HG02763 (cell line): Measurements from ENCODE around the gene FARP1.
"Not testable (repeated sequence)": the region's sequence is repeated elsewhere in the genome, so short reads cannot be mapped to it uniquely, and the experiment has no call there.

Experiments used
- ATAC-seq: cut with Tn5 transposase; IDR thresholded peaks from one replicate; pipeline ENCODE4 v1.9.1; 2021; ENCODE audit warnings: mild to moderate bottlenecking, moderate library complexity; ENCODE audit not compliant: unreplicated experiment

The FARP1 gene

DNA sequence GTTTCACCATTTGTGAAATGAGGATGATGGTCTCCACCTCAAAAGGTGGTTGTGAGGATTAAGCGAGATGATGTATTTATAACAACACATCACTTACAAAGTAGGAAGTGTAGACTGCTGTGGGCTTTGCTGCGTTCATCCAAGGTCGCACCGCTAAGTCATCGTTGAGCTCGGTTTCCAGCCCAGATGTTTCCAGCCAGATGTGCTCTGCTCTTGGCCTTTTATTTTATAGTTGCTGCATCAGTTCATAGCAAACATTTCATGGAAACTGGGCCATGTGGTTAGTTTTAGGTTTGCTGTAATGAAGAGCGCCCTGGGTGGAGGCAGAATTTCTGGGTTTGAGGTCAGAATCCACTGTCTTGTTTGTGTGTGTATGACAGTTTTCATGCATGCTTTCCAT is 110.6 kb downstream of the FARP1 start:
- ATAC-seq: no peak

DNA sequence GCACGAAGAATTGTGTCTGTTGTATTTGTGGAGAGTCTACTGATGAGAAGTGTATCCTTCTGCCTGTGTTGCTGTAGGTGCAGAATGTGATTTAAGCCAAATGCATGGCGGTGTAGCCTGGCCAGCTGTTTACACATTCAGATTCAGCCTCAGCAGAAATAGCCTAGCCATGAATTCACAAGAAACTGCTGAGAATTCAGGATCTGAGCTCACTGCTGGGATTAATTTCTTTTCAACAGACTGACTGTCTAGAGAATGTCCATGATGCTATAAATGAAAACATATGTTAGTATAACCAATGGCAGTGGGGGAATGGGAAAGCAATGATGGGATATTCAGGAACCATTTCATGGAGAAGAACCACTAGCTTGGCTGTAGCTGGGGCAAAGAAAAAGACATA is 111.6 kb downstream of the FARP1 start:
- ATAC-seq: no peak

DNA sequence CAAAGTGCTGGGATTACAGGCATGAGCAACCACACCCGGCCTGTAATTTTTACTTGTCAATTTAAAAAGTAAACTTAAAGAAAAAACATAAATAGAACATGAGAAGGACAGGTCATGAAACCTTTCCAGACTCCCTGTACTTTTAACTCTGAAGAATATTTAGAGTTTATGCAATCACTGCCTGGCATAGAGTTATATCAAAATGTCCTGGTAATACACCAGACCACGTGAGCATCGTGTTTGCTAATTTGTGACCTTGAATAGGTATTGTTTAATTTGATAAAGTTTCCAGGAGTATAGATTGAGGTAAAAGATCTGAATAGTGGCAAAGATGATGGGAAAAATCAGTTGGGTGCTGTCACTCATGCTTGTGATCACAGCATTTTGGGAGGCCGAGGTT is 115.3 kb downstream of the FARP1 start:
- no peak for ATAC-seq

DNA sequence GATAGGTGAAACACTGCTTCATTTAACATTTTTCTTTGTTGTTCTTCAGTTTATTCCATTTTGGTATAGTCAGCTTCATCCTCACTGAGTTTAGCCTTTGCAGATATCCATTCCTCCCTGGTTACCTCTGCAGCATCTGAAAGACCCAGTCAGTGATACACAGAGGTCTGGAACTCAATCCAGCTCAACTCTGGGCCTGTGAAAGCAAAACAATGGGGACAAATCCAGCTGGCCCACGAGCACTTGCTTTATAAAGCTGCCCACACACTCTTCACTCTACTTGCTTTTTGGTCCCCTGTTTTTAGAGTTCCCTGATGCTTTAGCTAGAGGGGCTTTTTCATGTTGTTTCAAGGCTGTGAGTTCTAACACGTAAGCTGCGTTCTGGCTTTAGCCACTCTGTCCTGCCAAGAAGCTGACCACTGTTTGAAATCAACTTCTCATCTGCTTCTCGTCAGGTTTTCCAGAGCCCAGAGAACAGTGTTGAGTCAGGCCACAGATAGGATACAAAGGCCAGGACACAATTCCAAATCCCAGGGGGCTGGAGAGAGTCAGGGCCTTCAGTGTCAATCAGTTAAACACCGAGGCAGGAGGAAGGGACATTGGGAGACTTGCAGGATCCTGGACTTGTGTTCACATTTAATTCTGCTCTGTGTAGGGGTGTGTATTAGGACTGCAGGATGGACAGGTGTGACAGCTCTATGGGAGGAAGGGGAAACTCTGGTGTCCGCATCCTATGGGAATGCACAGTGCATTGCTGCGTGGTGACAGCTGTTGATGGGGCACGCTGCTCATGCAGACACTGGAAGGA is 117.7 kb downstream of the FARP1 start:
- no peak for ATAC-seq

DNA sequence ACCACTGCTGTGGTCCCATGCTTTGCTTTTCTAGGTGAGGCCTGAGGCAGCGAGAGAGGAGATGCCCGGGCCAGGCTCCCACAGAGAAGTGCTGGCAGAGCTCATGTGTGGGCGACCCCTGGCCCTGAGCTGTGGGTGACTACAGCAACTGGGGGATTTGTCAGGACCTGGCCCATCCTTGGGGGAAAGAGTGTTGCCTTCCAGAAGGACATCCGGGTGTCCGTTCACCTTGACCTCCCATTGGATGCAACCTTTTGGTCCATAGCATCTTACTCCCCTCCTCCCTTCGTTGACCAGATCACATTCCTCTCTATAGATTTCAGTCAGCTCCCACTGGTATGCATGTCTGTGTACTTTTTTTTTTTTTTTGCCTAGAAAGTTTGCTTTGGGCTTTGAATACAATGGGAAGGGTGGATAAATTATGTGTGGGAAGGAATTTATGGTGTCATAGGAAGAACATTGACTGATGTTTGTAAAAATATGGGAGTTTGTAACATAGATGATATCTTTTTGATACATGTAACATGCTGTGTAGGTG is 118.3 kb downstream of the FARP1 start:
- no peak for ATAC-seq

DNA sequence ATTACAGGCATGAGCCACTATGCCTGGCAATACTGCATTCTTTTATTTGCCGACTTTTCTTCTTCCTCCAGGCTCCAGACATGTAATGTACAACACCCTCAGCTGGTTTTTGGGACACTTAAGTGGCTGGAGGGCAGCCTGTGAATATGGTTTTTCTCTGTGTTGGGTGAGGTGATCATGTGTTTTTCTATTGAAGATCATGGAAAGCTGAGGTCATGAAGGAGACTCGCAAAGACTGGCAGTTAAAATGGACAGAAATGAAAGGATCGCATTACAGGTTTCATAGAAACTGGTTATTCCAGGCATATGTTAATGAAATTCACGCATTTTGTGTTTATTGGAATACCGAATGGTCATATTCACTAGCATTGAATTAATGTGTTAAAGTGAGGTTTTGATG is 119.4 kb downstream of the FARP1 start:
- ATAC-seq: no peak

DNA sequence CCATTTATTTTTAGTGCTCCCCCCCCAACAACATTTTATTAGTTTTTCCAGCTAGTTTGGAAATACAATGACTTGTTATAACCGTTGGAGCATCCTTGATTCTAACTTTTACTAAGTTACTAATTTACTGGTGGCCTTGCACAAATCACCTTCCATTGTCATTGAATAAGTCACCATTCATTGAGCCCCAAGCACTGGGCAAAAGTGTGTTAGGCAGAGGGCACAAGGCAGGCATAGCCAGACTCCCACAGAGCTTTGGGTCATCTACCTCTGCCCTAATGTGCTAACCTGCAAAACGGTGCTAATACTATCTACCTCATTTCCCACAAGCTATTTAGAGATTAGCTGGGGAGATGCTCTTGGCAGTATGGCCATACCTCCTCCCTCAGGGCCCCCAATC is 120.9 kb downstream of the FARP1 start:
- ATAC-seq: no peak

DNA sequence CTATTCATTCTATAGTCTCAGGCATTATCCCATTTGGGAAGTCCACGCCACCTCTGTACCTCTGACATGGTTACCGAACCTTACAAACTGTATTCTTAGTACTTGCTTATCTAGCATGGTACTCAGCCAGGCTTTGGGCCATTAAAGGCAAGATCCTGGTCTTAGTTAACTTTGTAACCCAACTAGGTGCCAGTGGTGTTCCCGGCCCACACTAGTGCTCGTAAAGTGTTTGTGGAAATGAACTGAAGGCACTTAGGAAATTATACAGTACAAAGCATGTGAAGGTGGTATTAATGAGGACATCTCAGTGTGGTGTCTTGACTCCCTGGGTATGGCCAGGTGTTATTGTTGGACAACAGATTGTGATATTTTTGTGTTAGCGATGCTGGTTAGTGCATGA is 122.0 kb downstream of the FARP1 start:
- ATAC-seq: no peak

DNA sequence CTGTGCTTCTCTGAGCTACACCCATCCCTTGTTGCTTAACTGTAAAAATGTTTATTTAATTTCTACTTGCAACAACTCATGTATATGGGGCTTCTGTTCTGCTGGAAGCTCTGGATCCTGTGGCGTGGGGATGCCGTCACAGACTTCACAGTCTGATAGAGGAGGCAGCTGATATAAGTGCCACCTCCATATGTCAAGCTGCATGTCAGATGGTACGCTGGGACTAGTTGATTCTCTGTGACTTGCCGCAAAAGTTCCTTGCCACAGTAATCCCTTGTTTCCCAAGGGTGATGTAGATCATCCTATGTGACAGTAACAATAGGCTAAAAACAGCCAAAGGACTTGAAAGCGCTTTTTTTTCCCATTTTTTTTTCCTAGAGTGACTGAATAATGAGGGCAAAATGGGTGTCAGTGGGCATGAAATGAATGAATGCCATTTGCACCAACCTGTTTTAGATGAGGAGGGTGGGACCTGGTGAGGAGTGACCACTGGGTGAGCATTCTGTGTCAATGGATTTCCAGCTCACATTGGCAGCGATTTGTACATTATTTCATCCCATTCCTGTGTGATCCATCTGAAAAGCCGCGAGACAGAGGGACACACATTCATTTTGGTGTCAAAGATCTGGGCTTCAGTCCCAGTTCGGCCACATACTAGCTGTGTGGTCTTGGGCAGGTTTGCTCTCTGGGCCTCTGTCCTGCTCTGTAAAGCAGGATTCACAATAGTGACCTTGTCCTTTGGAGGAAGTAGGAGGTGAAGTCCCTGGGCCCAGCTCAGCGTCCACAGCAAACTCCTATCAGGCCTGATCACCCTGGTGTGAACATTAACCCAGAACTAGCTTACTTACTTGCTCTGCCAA is 123.0 kb downstream of the FARP1 start:
- ATAC-seq: no peak

DNA sequence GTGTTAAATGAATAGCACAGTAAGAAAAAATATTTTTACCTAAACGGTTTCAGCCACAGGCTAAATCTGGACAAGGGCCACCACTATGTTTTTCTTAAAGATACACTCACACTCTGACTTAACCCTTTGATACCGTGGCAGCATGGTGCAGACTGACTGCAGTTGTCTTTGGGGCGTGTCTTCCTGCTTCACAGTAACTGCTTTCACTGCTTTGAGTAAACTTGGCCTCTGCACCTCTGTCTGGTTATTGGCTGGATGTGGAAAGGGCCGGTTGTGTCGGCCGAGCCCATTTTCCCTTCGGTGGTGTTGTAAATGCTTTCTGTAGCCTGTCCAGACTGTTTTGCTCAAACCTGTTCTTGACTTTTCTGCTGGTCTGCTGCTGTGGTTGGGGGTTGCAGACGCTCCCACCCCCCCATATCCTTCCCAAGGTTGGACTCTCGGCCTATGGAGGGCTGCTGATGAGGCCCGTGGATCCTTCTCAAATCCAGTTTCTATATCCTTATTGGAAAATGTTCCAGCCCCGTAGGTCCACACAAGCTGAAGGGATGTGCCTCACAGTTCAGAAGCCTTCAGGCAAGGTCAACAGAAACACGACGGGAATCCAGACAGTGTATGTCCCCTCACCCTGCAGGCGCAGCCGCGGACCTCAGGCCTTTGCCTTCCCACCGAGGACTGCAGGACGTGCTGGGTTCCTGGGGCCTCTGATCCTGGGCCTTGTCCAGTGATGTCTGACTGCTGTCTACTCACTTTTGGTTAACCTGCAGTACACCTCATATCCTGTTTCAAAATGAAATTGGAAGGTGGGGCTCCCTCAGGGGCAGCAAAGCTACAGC is 124.4 kb downstream of the FARP1 start:
- no peak for ATAC-seq

DNA sequence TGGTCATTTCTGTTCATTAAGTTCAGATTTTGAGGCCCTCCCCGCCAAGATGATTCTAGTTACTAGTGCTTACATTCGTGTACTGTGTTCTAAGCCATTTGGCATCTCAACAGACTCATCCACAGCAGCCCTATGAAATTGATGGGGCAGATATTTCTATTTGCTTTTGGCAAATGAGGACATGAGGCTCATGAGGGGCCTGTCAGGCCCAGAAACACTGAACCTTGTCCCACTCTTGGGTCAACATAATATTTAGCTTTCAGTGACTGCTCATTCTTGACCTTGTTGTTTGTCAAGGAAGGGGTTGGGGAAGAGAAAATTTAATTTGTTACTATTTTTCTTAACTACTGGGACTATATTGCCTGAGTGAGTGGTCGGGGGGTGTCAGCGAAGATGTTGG is 126.5 kb downstream of the FARP1 start:
- no peak for ATAC-seq

DNA sequence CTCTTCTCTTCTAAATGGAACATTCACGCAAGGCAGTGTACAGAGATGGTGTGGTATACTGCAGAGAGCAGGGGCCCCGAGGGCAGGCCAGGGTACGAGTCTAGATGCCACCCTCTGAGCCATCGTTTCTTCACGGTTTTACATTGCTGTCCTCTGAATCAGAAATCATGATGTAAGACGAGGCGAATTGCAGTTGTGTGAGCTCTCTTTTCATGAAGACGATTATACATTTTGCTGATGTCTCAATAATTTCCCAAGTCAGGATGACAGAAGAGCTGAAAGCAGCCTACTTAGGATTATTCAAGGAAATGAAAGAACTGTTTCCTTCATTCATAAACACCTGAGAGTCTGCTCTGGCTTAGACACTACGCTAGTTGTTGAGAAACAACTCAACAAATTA is 127.9 kb downstream of the FARP1 start:
- no peak for ATAC-seq

DNA sequence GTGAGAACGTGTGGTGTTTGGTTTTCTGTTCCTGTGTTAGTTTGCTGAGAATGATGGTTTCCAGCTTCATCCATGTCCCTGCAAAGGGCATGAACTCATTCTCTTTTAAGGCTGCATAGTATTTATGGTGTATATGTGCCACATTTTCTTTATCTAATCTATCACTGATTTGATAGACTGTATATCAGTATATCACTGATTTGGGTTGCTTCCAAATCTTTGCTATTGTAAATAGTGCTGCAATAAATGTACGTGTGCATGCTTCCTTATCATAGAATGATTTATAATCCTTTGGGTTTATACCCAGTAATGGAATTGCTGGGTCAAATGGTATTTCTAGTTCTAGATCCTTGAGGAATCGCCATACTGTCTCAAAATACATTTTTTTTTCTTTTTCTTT is 128.8 kb downstream of the FARP1 start:
- not testable (repeated sequence) for ATAC-seq

DNA sequence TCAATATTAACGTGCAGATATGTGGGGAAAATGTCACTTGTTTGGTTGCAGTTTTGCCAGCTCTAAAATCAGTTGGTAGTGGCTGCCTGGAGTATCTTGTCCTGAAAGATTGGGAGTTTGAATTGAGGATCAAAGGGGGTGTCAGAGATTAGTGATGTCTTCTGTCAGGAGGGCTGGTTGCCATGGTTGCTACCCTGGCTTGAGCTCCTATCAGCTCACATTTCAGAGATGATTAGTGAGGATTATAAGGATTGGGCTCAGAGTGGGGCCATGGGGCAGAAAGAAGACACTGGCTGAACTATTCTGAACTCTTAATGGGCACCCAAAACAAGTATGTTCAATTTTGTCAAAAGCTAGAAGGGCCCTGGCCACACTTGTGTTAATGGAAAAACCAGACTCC is 129.7 kb downstream of the FARP1 start:
- no peak for ATAC-seq

DNA sequence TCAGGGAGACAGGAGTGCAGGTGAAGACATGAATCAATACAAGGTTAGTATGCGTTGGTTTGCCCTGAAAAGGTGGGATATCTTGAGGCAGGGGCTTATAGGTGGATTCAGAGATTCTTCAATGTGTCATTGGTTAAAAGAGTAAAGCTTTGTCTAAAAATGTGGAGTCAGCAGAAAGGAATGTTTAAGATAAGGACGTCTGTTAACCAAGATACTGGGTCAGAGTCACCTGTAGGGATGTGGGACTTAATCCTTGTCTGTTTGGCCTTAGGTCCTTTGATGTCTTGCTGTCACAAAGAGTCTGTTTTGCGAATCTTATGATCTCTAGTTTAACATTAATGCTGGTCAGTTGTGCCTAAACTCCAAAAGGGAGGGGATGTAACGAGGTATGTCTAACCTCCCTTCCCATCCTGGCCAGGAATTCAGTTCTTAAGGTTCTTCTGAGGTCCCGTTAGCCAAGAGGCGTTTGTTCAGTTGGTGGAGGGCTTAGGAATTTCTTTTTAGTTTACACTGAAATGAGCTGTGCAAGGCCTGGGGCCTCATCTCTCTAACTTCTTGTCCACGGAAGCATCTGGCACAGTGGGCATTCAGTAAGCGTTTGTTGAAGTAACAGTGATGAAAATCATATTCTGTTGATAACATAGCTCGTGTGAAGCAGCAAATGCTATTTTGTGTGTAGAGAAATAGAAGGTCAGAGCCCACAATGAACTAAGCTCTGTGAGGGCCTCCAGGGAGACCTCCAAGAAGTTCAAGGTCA is 130.4 kb downstream of the FARP1 start:
- no peak for ATAC-seq

DNA sequence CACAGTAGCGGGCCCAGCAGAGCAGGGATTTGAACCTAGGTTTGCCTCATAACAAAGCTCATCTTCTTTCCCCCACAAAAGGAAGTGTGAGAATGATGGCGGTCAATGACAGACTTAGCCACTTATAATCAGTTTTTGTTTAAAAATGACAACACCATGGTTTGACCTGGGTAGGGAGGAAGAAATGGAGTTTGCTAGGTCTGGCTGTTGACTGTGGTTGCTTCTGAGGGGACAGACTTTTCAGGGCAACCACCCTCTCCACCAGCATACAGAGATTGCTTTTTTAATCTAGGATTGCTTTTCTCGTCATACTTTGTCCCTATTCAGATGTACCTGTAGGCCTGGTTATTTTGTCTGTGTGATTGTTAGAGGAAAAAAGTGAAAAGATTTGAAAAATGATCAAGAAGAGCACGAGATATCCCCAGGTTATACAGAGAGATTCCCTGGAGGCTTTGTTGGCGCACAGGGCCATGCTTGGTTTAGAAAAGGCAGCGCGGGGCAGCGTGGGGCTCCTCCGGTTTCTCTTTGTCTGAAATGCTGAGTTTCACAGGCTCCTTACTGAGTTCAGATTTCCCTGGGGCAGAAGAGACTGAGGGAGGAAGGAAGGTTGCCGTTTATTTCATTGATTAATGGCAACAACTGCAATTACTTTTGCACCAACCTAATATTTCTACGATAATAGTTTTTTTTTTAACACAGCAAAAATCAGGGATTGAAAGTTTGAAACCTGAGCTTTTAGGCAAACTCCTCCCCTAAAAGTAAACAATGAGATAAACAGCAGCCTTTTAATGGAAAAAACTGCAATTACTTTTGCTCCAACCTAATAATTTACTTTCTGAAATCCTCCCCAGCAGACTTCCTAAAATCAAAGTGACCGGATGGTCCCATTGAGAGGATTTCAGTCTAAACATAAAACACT is 131.2 kb downstream of the FARP1 start:
- no peak for ATAC-seq

DNA sequence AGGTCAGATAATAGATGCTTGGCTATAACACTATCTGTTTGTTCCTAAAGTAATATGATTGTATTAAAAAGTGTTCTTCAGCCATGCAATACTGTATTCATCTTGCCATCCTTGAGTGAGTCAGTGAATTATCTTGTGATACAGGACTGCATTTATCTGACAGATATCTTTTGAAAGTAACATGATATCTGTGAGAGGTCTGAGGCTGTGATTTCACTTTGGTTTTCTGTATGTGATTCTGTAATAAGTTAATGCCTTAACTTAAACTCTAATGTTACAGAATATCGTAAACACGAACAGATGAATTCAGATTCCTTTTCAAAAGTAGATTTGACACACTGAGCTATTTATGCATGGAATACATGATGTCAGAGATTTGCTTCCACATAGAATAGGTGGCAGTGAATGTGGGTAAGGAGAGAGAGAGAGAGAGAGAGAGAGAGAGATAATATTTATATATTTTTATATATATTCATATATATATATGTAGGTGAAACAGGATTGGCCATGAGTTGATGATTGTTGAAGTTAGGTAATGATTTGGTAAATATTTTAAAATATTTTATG is 132.1 kb downstream of the FARP1 start:
- no peak for ATAC-seq

DNA sequence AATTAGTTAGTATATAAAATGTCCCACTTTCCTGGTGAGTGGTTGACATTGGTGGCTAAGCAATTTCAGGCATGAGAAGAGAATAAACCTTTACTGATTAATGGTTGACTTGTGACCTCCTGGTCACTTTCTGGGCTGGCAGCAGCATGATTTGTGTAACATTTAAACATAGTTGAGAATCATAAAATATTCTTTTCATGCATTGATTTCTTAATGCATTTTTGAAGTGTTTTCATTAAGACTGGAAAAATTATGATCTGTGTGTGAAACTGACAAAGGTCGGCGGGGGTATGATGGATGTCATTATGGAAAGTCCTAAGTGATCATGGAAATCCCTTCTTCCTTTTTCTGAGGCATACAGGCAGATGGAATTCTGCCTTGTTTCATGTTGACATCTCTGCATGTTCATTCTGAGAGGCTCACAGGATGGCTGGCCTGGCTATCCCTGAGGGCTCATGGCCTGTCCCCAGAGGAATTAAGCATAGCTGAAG is 132.8 kb downstream of the FARP1 start:
- no peak for ATAC-seq

DNA sequence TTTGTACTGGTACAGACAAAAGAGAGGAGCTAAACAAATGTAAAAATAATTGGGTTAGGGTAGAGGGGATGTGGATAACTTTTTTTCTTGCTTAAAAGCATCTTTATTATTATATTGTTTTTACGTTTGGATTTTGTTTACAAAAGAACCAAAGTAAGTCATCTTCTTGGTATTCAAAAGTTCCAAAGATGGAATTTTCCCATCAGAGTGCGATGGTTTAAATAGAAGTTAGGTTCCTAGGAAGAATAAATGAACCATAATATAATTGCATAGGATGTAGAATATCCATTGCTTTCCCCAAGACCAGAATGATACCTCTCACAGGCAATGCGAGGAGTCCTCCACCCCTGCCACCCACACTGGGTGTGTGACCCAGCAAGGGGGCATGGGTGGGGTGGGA is 133.6 kb downstream of the FARP1 start:
- no peak for ATAC-seq
